Astrocyte (in vitro differentiated cells and primary cell): ENCODE measurements around the gene HIPK2.

Source experiments
- EZH2 ChIP-seq: IDR thresholded peaks from 2 replicates; pipeline ENCODE4 v1.6.1; 2012; ENCODE audit warnings: mild to moderate bottlenecking, low read length, inconsistent platforms; ENCODE audit not compliant: insufficient read depth
- TF ChIP-seq, protein P1 (sequence below): IDR thresholded peaks from 2 replicates; pipeline ENCODE4 v1.5.1; 2011; ENCODE audit warnings: low read depth, mild to moderate bottlenecking, inconsistent platforms, low read length, moderate library complexity; ENCODE audit not compliant: insufficient read depth

DNA sequence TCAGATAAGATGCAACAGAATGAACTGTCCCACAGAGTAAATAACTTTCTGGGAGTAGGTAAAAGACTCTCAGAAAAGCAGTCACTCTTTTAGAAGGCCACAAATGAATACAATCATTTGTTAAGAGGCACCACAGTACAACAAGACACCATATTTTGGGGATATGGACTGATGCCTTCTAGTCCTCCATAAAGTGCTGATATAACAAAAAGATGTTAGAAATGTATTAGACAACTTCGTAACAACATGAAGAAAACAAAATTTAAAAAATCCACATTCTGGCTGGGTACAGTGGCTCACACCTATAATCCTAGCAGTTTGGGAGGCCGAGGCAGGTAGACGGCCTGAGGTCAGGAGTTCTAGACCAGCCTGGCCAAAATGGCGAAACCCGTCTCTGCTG, 111.3 kb downstream of the HIPK2 start:
- TF ChIP-seq, protein P1, sequence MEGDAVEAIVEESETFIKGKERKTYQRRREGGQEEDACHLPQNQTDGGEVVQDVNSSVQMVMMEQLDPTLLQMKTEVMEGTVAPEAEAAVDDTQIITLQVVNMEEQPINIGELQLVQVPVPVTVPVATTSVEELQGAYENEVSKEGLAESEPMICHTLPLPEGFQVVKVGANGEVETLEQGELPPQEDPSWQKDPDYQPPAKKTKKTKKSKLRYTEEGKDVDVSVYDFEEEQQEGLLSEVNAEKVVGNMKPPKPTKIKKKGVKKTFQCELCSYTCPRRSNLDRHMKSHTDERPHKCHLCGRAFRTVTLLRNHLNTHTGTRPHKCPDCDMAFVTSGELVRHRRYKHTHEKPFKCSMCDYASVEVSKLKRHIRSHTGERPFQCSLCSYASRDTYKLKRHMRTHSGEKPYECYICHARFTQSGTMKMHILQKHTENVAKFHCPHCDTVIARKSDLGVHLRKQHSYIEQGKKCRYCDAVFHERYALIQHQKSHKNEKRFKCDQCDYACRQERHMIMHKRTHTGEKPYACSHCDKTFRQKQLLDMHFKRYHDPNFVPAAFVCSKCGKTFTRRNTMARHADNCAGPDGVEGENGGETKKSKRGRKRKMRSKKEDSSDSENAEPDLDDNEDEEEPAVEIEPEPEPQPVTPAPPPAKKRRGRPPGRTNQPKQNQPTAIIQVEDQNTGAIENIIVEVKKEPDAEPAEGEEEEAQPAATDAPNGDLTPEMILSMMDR: no peak
- no peak for TF ChIP-seq EZH2
